ENCODE measurements around the gene RASAL3. TPM values are rescaled to one million over a fixed set of nuclear protein-coding genes. Genes with fewer than 3 reads are reported as not detected.
A peak's percentile ranks its signal among the peaks of the same experiment; 100 is the strongest.

Gene RASAL3
- total and polyA plus RNA-seq, 2 of the 4 experiments (the other 2 are of a cell fraction): 0.07 TPM; not detected in 1

DNA sequence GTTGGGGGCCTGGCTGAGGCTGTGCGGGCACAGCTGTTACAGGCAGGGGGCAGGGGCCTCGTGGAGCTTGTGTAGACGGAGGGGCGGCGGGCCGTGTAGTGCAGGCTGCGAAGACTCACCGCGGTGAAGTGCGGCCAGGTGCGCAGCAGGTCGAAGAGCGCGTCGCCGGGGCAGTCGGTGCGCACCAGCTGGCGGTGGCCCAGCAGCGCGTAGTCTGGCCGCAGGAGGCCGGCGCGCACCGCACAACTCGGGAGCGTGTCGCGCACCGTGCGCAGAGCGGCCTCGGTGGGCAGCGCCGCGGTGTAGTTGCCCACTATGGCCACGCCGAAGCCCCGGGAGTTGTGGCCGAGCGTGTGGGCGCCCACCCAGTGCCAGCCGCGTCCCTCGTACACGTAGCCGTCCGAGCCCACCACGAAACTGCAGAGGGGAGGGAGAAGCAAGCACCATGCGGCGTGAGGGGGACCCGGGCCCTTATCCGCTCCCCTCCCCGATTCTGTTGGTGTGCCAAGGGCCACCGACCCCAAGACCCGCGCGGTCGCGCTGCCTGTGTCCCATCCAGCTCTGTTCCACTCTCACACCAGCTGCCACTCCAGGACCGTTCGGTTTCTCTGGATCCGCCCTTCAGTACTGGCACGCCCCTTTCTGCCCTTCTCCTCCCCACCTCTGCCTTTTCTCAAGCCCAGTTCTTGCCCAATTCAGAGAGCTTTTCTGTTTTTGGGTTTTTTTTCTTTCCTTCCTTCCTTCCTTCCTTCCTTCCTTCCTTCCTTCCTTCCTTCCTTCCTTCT, 5.4 kb upstream of the RASAL3 start:
- Histone ChIP-seq H2BK120ac (ENCODE audit: low read depth, low read length) (no peak overlapping the region), H2AK5ac (ENCODE audit: low read depth, low read length) (no peak overlapping the region), H3K9ac (ENCODE audit: low read depth, low read length) (no peak overlapping the region), H2AK9ac (replicated peaks; ENCODE audit: low read depth, low read length, poor library complexity) (no peak overlapping the region), H3K4me2 (ENCODE audit: low read depth, low read length) (peak overlapping the region; percentile 40; the same call in 1 of the 2 replicates), H3K27me3 (ENCODE audit: control insufficient read depth, insufficient read depth, low read length) (peaks cover 18% of the 10 kb centered on the region), H3K4me3 (ENCODE audit: insufficient read depth, low read depth, low read length) (no peak overlapping the region), H2BK20ac (ENCODE audit: low read depth, low read length) (no peak overlapping the region), H3K23ac (ENCODE audit: low read depth, low read length) (no peak overlapping the region), H4K91ac (ENCODE audit: insufficient read depth, low read depth, low read length) (no peak overlapping the region), H3K4ac (ENCODE audit: low read depth, low read length) (no peak overlapping the region), H2AFZ (replicated peaks; ENCODE audit: low read length, poor library complexity) (peak overlapping the region; percentile 63), H3K14ac (replicated peaks; ENCODE audit: low read depth, low read length) (no peak overlapping the region), H3K56ac (ENCODE audit: extremely low read depth, insufficient read depth, low read length) (no peak overlapping the region), H2BK15ac (ENCODE audit: low read depth, low read length) (no peak overlapping the region), H3K27ac (ENCODE audit: insufficient read depth, low read length) (no peak overlapping the region), H3K79me1 (ENCODE audit: low read depth in 1 of 2, low read length in 2 of 2) (no peaks in the 10 kb centered on the region), H4K8ac (ENCODE audit: low read depth in 2 of 2, low read length in 2 of 2) (no peak overlapping the region), H2BK5ac (ENCODE audit: low read depth, low read length, poor library complexity, severe bottlenecking) (no peak overlapping the region), H3K9me3 (ENCODE audit: control insufficient read depth, insufficient read depth, low read length) (no peaks in the 10 kb centered on the region), H4K20me1 (ENCODE audit: insufficient read depth, low read length) (no peaks in the 10 kb centered on the region), H3K4me1 (ENCODE audit: control insufficient read depth, insufficient read depth, low read length) (no peaks in the 10 kb centered on the region; the same call in 1 of the 2 replicates), H3K9me1 (ENCODE audit: insufficient read depth, low read length) (no peaks in the 10 kb centered on the region), H3K18ac (ENCODE audit: low read depth, low read length) (no peak overlapping the region), H3K36me3 (ENCODE audit: control insufficient read depth, insufficient read depth, low read length) (no peaks in the 10 kb centered on the region), H4K5ac (ENCODE audit: low read depth, low read length) (no peak overlapping the region)
- CTCF ChIA-PET: no interaction called here
- dilution Hi-C loops (cut with HindIII; ENCODE audit: low sequenced_read_pairs, unreplicated experiment): no loop called here
- no peak for DNase-seq
- intact Hi-C loops (cut with micrococcal nuclease): no loop called here
- 4% methylated on average over 45 of the region's 65 CpGs; no CpG with 5 or more reads in 1 of the 2 experiments for WGBS, 2 experiments (ENCODE audit: extremely low coverage in 2 of 2, insufficient read length in 1 of 2)
- TF ChIP-seq MXI1 (IDR thresholded peaks at IDR 0.05; ENCODE audit: borderline replicate concordance, low read depth, low read length) (no peak), CEBPB (IDR thresholded peaks at IDR 0.05; ENCODE audit: low read depth, low read length) (no peak), RFX5 (IDR thresholded peaks at IDR 0.05; ENCODE audit: low read depth, low read length) (no peak), CHD1 (IDR thresholded peaks at IDR 0.05; ENCODE audit: low read depth, low read length) (no peak), MAFK (IDR thresholded peaks at IDR 0.05; ENCODE audit: low read depth, low read length) (no peak), SMC3 (IDR thresholded peaks at IDR 0.05; ENCODE audit: low read depth, low read length) (no peak), MAZ (IDR thresholded peaks at IDR 0.05; ENCODE audit: borderline replicate concordance, low read depth, low read length) (no peak)
- TF ChIP-seq, protein P1, sequence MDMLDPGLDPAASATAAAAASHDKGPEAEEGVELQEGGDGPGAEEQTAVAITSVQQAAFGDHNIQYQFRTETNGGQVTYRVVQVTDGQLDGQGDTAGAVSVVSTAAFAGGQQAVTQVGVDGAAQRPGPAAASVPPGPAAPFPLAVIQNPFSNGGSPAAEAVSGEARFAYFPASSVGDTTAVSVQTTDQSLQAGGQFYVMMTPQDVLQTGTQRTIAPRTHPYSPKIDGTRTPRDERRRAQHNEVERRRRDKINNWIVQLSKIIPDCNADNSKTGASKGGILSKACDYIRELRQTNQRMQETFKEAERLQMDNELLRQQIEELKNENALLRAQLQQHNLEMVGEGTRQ (IDR thresholded peaks at IDR 0.05; ENCODE audit: low read depth, low read length): no peak
- POLR2A ChIA-PET (ENCODE audit: unreplicated experiment): interaction anchor here (0.5 kb wide), 1 partner anchor 64 kb away, joined by 4 read pairs; no protein-coding TSS in a partner anchor
- in situ Hi-C loops (cut with MboI; ENCODE audit: low sequenced_read_pairs): loop anchor here (5.0 kb wide), 1 partner anchor 83 kb away; no protein-coding TSS in a partner anchor
- ATAC-seq (ENCODE audit: low read depth): peak; percentile 44; the same call in 1 of the 2 replicates
- no TSS peak for BruUV-seq (replicated peaks)
